ENCODE results near the gene OR6S1. TPM values are rescaled to one million over a fixed set of nuclear protein-coding genes. Genes with fewer than 3 reads are reported as not detected.

OR6S1 gene
- total RNA-seq, 1 donor from 2014 or later: not detected

- no peaks in the 10 kb centered on the region for H3K4me1 Mint-ChIP-seq
- DNase-seq (ENCODE audit: low read depth, low spot score): no peak
- H3K4me3 Mint-ChIP-seq: no peak overlapping the region
- H3K27ac Mint-ChIP-seq (ENCODE audit: unreplicated experiment): no peak overlapping the region
- no peaks in the 10 kb centered on the region for H3K36me3 Mint-ChIP-seq (ENCODE audit: low read depth)
- H3K27me3 Mint-ChIP-seq (ENCODE audit: low read depth): peaks cover 99% of the 10 kb centered on the region
- TF ChIP-seq CTCF (conservative IDR thresholded peaks at IDR 0.05): no peak
- H3K9me3 Mint-ChIP-seq: no peaks in the 10 kb centered on the region
Observed at GRCh38 chr14:20661197-20661596, 19.7 kb upstream of the OR6S1 start.

DNA sequence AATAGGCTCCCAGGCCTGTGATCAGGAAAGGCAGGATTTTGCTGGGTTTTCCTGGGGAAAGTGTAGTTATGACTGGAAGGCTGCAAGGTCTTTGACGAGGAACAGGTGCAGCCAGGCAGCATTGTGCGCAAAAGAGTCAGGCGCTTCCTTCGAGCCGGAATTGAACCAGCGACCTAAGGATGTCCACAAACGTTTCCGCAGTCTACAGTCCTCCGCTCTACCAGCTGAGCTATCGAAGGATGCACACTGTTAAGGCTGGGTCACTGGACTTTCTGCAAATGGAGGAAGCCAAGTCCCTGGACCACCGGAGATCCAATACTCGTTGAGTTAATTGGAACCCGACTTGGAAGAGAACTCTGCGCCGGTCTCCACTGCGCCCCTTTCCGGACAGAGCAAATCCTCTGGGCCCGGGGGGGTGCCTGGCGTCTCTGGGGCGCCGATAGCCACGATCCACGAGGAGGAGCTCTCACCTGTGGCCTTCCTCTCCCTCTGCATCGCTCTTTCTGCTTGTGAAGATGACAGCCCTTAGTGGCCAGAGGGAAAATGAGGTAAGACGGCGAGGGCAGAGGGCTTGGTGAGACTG is 18.4 kb upstream of the OR6S1 start:
- H3K4me3 Mint-ChIP-seq: no peak overlapping the region
- no peak for TF ChIP-seq CTCF (conservative IDR thresholded peaks at IDR 0.05)
- DNase-seq (ENCODE audit: low read depth, low spot score): no peak
- H3K36me3 Mint-ChIP-seq (ENCODE audit: low read depth): no peaks in the 10 kb centered on the region
- peaks cover 99% of the 10 kb centered on the region for H3K27me3 Mint-ChIP-seq (ENCODE audit: low read depth)
- H3K4me1 Mint-ChIP-seq: no peaks in the 10 kb centered on the region
- no peak overlapping the region for H3K27ac Mint-ChIP-seq (ENCODE audit: unreplicated experiment)
- no peaks in the 10 kb centered on the region for H3K9me3 Mint-ChIP-seq

GRCh38 chr14:20659336-20659735 is 17.8 kb upstream of the OR6S1 start:
- Mint-ChIP-seq H3K9me3 (no peaks in the 10 kb centered on the region), H3K4me3 (no peak overlapping the region), H3K27ac (ENCODE audit: unreplicated experiment) (no peak overlapping the region), H3K36me3 (ENCODE audit: low read depth) (no peaks in the 10 kb centered on the region), H3K27me3 (ENCODE audit: low read depth) (peaks cover 98% of the 10 kb centered on the region), H3K4me1 (no peaks in the 10 kb centered on the region)
- no peak for TF ChIP-seq CTCF (conservative IDR thresholded peaks at IDR 0.05)
- DNase-seq (ENCODE audit: low read depth, low spot score): no peak

DNA sequence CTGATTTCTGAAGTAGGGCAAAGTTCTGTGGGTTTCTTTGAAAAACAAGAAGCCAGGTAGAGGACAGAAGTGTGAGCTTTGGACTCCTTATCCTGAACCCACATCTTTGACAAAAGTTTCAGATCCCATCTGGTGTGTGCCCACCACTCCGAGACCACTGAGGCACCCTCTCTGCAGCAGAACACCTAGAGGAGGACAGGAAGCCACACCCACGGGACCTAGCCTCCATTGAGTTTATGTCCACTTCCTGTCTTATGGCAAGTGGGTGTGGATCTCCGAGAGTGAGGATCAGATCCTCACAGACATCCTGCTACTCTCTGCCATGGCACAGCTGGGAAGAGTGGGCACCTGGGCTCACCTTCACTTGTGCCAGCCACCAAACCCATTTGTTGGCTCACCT is 16.8 kb upstream of the OR6S1 start:
- Mint-ChIP-seq H3K4me3 (no peak overlapping the region), H3K27me3 (ENCODE audit: low read depth) (peaks cover 98% of the 10 kb centered on the region), H3K36me3 (ENCODE audit: low read depth) (no peaks in the 10 kb centered on the region), H3K27ac (ENCODE audit: unreplicated experiment) (no peak overlapping the region), H3K9me3 (no peaks in the 10 kb centered on the region), H3K4me1 (no peaks in the 10 kb centered on the region)
- no peak for DNase-seq (ENCODE audit: low read depth, low spot score)
- TF ChIP-seq CTCF (conservative IDR thresholded peaks at IDR 0.05): no peak

GRCh38 chr14:20657216-20658211 is 16.0 kb upstream of the OR6S1 start:
- Mint-ChIP-seq H3K36me3 (ENCODE audit: low read depth) (no peaks in the 10 kb centered on the region), H3K4me1 (no peaks in the 10 kb centered on the region), H3K27me3 (ENCODE audit: low read depth) (peaks cover 98% of the 10 kb centered on the region), H3K4me3 (no peak overlapping the region), H3K9me3 (no peaks in the 10 kb centered on the region), H3K27ac (ENCODE audit: unreplicated experiment) (no peak overlapping the region)
- no peak for TF ChIP-seq CTCF (conservative IDR thresholded peaks at IDR 0.05)
- DNase-seq (ENCODE audit: low read depth, low spot score): no peak
